Measurements from ENCODE around the gene PARM1.

The PARM1 gene

DNA sequence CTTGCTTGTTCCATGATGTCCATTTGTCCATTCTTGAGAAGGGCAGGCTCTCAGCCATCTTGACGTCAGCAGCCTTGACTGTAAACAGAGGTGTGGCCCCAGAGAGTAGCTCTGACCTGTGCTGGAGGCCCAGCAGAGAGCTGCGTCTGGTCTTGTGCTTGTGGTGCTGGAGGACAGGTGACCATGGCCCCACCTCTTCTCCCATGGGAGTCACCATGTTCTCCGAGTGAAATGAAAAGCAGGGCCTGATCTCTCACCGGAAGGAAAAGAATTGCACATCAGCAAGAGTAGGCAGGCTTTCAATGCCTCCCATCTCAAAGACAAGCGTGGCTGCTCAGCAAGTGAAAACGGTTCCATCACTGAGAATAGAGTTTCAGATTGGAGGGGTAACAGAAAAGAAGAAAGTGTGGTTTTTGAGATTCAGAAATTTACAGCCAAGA lies 11.5 kb downstream of the PARM1 start:
- no peak for DNase-seq (ENCODE audit: low spot score)
- in situ Hi-C loops (cut with MboI; ENCODE audit: low sequenced_read_pairs, unreplicated experiment), result loop anchor here (25.0 kb wide), 1 partner anchor 168 kb away; no protein-coding TSS in a partner anchor
- TF ChIP-seq, protein P1, sequence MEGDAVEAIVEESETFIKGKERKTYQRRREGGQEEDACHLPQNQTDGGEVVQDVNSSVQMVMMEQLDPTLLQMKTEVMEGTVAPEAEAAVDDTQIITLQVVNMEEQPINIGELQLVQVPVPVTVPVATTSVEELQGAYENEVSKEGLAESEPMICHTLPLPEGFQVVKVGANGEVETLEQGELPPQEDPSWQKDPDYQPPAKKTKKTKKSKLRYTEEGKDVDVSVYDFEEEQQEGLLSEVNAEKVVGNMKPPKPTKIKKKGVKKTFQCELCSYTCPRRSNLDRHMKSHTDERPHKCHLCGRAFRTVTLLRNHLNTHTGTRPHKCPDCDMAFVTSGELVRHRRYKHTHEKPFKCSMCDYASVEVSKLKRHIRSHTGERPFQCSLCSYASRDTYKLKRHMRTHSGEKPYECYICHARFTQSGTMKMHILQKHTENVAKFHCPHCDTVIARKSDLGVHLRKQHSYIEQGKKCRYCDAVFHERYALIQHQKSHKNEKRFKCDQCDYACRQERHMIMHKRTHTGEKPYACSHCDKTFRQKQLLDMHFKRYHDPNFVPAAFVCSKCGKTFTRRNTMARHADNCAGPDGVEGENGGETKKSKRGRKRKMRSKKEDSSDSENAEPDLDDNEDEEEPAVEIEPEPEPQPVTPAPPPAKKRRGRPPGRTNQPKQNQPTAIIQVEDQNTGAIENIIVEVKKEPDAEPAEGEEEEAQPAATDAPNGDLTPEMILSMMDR (IDR thresholded peaks at IDR 0.05; ENCODE audit: borderline replicate concordance, control extremely low read depth, extremely low read depth, insufficient read depth, missing control alignments), result no peak

DNA sequence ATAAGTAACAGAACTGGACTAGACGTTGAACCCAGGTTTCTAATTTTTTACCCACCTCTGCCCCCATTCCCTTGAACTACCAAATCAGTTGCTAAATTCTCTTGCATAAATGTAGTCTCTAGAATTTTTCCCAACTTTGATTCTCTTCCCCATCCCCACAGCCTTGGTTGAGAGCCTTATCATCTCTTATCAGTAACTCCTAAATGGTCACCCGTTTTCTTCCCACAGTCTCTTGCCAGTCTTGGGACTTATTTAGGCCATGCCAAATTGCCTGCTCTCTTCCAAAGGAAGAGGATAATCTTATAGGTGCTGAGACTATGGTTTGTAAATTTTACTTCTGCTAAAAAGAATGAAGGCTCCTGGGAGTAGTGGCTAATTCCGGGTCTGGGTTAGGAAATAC lies 13.3 kb downstream of the PARM1 start:
- TF ChIP-seq, protein P1 (IDR thresholded peaks at IDR 0.05; ENCODE audit: borderline replicate concordance, control extremely low read depth, extremely low read depth, insufficient read depth, missing control alignments), result no peak
- in situ Hi-C loops (cut with MboI; ENCODE audit: low sequenced_read_pairs, unreplicated experiment), result loop anchor here (25.0 kb wide), 1 partner anchor 166 kb away; no protein-coding TSS in a partner anchor
- DNase-seq (ENCODE audit: low spot score), result no peak

DNA sequence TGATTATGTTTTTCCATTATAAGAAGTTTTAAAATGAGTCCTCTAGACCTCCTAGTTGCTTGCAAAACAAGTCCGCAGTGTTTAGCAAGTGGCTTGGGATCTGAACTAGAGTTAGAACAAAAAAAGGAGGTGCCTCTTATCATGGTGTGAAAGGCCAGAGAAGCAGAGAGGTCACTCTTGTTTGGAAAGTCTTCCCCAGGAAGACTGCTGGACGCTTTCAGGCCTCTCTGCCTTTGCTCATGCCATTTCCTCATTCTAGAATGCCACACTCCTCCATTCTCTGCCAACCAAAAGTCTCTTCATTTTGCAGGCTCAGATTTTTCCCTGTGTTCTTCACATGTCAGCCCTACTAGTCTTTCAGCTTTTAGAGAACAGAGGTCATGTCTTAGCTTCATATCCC lies 14.9 kb downstream of the PARM1 start:
- no peak for DNase-seq (ENCODE audit: low spot score)
- in situ Hi-C loops (cut with MboI; ENCODE audit: low sequenced_read_pairs, unreplicated experiment), result loop anchor here (25.0 kb wide), 1 partner anchor 165 kb away; no protein-coding TSS in a partner anchor
- TF ChIP-seq, protein P1 (IDR thresholded peaks at IDR 0.05; ENCODE audit: borderline replicate concordance, control extremely low read depth, extremely low read depth, insufficient read depth, missing control alignments), result no peak

DNA sequence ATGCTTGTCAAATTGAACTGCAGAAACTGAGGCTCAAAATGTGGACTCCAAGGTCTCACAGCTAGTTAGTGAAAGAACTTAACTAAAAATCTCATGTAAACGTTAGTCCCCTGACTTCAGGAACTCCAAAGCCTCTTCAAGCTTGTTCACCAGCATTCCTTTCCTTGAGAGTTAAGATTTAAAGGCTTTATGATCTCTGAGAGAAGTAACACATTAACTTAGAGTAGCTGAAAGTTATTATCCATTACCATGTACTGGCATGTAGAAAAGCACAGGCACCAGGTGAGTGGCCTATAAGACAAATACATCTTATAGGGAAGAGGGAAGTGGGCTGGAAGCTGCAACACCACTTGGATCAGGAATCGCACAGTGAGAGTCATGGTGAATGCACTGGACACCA lies 15.3 kb downstream of the PARM1 start:
- TF ChIP-seq, protein P1 (IDR thresholded peaks at IDR 0.05; ENCODE audit: borderline replicate concordance, control extremely low read depth, extremely low read depth, insufficient read depth, missing control alignments), result no peak
- in situ Hi-C loops (cut with MboI; ENCODE audit: low sequenced_read_pairs, unreplicated experiment), result loop anchor here (25.0 kb wide), 1 partner anchor 164 kb away; no protein-coding TSS in a partner anchor

DNA sequence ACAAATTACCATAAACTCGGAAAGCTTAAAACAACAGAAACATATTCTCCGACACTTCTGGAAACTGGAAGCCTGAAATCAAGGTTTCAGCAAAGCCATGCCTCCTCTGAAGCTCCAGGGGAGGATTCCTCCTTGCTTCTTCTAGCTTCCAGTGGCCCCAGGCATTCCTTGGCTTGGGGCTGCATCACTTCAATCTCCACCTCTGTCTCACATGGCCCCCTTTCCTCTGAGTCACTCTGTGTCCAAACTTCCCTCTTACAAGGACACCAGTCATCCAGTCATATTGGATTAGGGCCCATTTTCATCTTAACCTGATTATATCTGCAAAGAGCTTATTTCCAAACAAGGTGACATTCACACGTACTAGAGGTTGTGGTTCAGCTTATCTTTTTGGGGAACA lies 17.3 kb downstream of the PARM1 start:
- in situ Hi-C loops (cut with MboI; ENCODE audit: low sequenced_read_pairs, unreplicated experiment), result no loop called here
- TF ChIP-seq, protein P1 (IDR thresholded peaks at IDR 0.05; ENCODE audit: borderline replicate concordance, control extremely low read depth, extremely low read depth, insufficient read depth, missing control alignments), result no peak
- DNase-seq (ENCODE audit: low spot score), result no peak

More for the DNA sequence above, 15.3 kb downstream of the PARM1 start:
- DNase-seq (ENCODE audit: low spot score), result no peak

DNA sequence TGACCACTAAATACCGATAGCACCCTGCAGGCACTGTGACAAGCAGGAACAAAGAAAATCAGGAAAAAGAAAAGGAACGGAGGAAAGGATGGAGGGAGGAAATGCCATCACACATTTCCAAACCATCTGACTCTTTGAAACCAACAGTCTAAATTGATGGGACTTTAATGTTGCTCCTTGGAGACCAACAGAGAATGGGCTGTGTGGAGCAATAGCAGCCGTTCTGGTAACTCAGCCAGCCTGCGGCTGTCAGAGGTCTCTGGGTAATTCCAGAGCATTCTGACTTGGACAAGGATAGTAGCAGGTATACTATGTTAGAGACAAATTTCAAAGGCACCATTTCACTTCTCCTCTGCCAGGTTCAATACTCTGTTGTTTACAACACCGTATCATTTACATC lies 18.0 kb downstream of the PARM1 start:
- in situ Hi-C loops (cut with MboI; ENCODE audit: low sequenced_read_pairs, unreplicated experiment), result no loop called here
- DNase-seq (ENCODE audit: low spot score), result no peak
- TF ChIP-seq, protein P1 (IDR thresholded peaks at IDR 0.05; ENCODE audit: borderline replicate concordance, control extremely low read depth, extremely low read depth, insufficient read depth, missing control alignments), result no peak

Measured in GM13976 (cell line).